H7 (cell line): Measurements from ENCODE around the gene NPFFR1. TPM values are rescaled to one million over a fixed set of nuclear protein-coding genes. Genes with fewer than 3 reads are reported as not detected.

Experiments used
- DNase-seq: peaks from one replicate; pipeline ENCODE4 v3.0.0; 2012
- H3K27me3 ChIP-seq: 2 replicates; pipeline ENCODE4 v1.6.0; 2011; ENCODE audit warnings: mild to moderate bottlenecking, low read length; ENCODE audit not compliant: control insufficient read depth, insufficient read depth
- H3K36me3 ChIP-seq: replicated peaks from 2 replicates; pipeline ENCODE4 v1.5.1; 2011; ENCODE audit warnings: low read length; ENCODE audit not compliant: control insufficient read depth, insufficient read depth
- H3K4me3 ChIP-seq: 2 replicates; pipeline ENCODE4 v1.5.1; 2011; ENCODE audit warnings: low read depth, mild to moderate bottlenecking, control low read depth, low read length, moderate library complexity; ENCODE audit not compliant: insufficient read depth
- total RNA-seq: library from RNA; depleted of rRNA; stranded (reverse); fragments of >200 nt; shearing (Covaris generic); gene quantifications from 2 replicates; pipeline ENCODE4 v1.2.3, GENCODE V29; 2014; rRNA removed

NPFFR1 gene
- total RNA-seq, 1 experiment from 2014 or later = not detected

DNA sequence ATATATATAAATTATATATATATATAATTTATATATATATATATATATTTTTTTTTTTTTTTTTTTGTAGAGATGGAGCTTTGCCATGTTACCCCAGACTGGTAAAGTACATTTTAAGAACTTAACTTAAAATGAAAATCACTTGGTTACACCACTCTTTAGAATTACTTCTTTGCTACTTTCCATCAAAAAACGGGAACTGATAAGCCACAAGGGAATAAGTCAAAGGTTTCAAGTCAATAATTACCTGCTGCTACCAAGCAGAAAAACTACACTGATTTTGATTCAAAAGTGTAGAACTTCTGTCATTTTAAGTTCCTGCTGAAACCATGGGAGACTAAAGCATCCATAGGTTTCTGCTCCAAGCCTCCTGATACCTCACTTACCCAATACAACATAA is 62.8 kb downstream of the NPFFR1 start:
- Histone ChIP-seq H3K4me3 (no peak overlapping the region), H3K36me3 (no peaks in the 10 kb centered on the region)
- no peak for DNase-seq

DNA sequence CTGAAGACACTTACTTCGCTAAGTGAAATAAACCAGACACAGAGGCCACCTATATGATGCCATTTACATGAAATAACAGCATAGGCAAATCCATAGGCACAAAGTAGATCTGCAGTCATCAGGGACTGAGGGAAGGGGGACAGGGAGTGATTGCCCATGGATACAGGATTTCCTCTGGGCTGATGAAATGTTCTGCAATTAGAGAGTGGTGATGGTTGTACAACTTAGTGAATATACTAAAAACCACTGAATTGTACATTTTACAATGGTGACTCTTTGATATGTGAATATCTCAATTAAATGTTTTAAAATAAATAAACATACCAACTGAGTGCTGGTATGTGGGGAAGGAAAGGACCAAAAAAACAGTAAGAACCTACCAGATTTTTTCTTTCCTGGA is 70.9 kb downstream of the NPFFR1 start:
- no peak for DNase-seq
- H3K36me3 ChIP-seq = peaks cover 15% of the 10 kb centered on the region
- H3K4me3 ChIP-seq = no peak overlapping the region
- H3K27me3 ChIP-seq = no peaks in the 10 kb centered on the region

More for the DNA sequence above, 62.8 kb downstream of the NPFFR1 start:
- no peaks in the 10 kb centered on the region for H3K27me3 ChIP-seq

DNA sequence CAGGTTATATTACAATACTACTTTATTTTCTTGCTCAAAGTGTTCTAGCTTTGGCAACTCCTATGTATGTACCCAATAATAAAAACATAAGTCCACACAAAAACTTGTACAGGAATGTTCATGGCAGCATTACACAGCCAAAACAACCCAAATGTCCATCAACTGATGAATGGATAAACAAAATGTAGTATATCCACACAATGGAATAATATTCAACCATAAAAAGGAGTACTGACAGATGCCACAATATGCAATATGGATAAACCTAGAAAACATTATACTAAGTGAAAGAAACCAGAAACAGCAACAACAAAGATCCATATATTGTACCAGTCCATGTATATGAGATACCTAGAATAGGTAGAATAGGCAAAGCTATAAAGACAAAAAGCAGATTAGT is 71.5 kb downstream of the NPFFR1 start:
- Histone ChIP-seq H3K27me3 (no peaks in the 10 kb centered on the region), H3K36me3 (peaks cover 15% of the 10 kb centered on the region), H3K4me3 (no peak overlapping the region)
- no peak for DNase-seq

DNA sequence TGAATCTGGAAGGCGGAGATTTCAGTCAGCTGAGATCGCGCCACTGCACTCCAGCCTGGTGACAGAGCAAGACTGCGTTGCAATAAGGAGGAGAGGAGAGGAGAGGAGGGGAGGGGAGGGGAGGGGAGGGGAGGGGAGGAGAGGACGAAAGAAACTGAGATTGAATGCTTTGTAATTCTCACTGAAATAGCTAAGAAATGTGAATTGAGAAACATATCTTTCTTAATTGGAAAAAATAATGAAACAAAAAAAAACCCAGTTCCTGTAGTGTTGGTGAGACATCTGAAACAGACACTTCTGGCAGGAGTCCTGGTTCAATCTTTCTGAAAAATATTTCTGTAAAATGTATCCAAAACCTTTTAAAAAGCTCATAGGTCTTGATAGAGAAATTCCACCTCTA is 77.0 kb downstream of the NPFFR1 start:
- no peak for DNase-seq
- Histone ChIP-seq H3K4me3 (no peak overlapping the region), H3K36me3 (peaks cover 17% of the 10 kb centered on the region), H3K27me3 (no peaks in the 10 kb centered on the region)

DNA sequence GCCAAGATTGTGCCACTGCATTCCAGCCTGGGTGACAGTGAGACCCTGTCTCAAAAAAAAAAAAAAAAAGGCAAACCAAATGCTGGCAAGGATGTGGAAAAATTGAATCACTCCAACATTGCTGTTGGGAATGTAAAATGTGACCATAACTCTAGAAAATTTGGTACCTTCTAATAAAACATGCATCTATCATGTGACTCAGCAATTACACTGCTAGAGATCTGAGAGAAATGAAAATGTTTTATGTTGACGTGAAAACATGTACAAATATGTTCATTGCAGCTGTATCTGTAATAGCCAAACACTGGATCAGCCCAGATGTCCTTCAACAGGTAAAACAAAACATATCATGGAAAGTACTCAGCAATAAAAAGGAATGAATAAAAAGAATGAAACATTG is 82.7 kb downstream of the NPFFR1 start:
- no peak for DNase-seq
- Histone ChIP-seq H3K4me3 (no peak overlapping the region), H3K27me3 (no peaks in the 10 kb centered on the region), H3K36me3 (peaks cover 7% of the 10 kb centered on the region)

DNA sequence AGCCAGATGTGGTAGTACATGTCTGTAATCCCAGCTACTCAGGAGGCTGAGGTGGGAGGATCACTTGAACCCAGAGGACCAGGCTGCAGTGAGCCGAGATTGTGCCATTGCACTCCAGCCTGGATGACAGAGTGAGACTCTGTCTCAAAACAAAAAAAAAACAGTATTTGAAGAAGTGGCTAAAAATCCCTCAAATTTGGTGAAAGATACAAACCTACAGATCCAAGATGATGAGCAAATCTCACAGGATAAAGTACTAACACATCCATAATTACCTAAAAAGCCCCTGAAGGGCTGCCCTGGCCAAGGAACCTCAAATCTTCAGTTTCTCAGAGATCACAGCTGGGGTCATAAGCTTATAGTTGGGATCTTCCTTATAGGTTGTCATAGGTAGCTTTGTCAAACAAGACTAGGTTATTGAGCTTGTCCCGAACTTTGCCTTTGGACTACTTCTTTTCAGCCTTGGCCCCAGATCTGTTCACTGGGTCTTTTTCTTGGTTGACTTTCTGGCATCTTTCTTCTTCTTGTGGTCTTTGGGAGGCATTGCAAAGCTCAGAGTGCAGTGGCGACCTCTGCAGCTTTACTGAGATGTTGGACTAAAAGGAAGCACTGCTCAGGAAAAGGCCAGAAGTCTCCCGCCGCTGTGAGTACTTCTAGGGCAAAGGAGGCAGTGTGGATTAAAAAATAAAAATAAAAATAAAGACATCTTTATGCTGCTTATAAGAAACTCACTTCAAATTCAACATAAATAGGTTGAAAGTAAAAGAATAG is 84.9 kb downstream of the NPFFR1 start:
- peaks cover 5% of the 10 kb centered on the region for H3K36me3 ChIP-seq
- no peak for DNase-seq
- no peaks in the 10 kb centered on the region for H3K27me3 ChIP-seq
- no peak overlapping the region for H3K4me3 ChIP-seq

Other genes with a start within 250 kb of the NPFFR1 start
- gene MACROH2A2, start 231.2 kb downstream of the NPFFR1 start, total RNA-seq = 40.1 and 47.4 TPM in 2 replicates
- gene AIFM2, start 151.2 kb downstream of the NPFFR1 start, total RNA-seq = 4.0 and 5.1 TPM in 2 replicates
- gene TYSND1, start 137.3 kb downstream of the NPFFR1 start, total RNA-seq = 25.3 and 32.6 TPM in 2 replicates
- gene SAR1A, start 113.5 kb downstream of the NPFFR1 start, total RNA-seq = 78.0 and 84.1 TPM in 2 replicates
- 207 and 232 TPM in 2 replicates for gene PPA1, start 50.6 kb downstream of the NPFFR1 start, total RNA-seq
- gene LRRC20, start 98.6 kb upstream of the NPFFR1 start, total RNA-seq = 26.6 and 27.8 TPM in 2 replicates
- 68.6 and 78.0 TPM in 2 replicates for gene EIF4EBP2, start 120.1 kb upstream of the NPFFR1 start, total RNA-seq
- 151 and 252 TPM in 2 replicates for gene NODAL, start 157.7 kb upstream of the NPFFR1 start, total RNA-seq
- gene PALD1, start 194.8 kb upstream of the NPFFR1 start, total RNA-seq = 51.9 and 53.2 TPM in 2 replicates